GM21576 (cell line): ENCODE data around the gene GPR15.

Source experiments
- ATAC-seq: cut with Tn5 transposase; IDR thresholded peaks from one replicate; pipeline ENCODE4 v1.9.1; 2021; ENCODE audit warnings: mild to moderate bottlenecking, moderate library complexity; ENCODE audit not compliant: unreplicated experiment

Gene GPR15

GRCh38 chr3:98582042-98582441 lies 50.3 kb downstream of the GPR15 start:
- no peak for ATAC-seq

- ATAC-seq = no peak
These were observed 52.0 kb downstream of the GPR15 start for GRCh38 chr3:98583766-98584165.
